OCI-LY1 (cell line): ENCODE results near the gene DTNB.

Experiments
- H2AFZ ChIP-seq: fragments of 200-600 bp; sonication (generic), shearing (Covaris generic); 2 replicates; pipeline ENCODE4 v1.6.0; 2014; ENCODE audit warnings: antibody characterized with exemption, mild to moderate bottlenecking, low read length
- H3F3A ChIP-seq: fragments of 200-600 bp; sonication (generic), shearing (Covaris generic); 2 replicates; pipeline ENCODE4 v1.6.0; 2014; ENCODE audit warnings: mild to moderate bottlenecking, antibody characterized with exemption, low read length, moderate library complexity; ENCODE audit not compliant: insufficient read depth
- H3K27ac ChIP-seq: fragments of 200-600 bp; sonication (generic); 2 replicates; pipeline ENCODE4 v1.5.1; 2014; ENCODE audit warnings: low read length, mixed run types, mild to moderate bottlenecking, low read depth; ENCODE audit not compliant: poor library complexity, severe bottlenecking
- H3K27me3 ChIP-seq: fragments of 200-600 bp; sonication (generic); 2 replicates; pipeline ENCODE4 v1.6.0; 2014; ENCODE audit warnings: antibody characterized with exemption, mild to moderate bottlenecking, low read length, moderate library complexity; ENCODE audit not compliant: insufficient read depth
- H3K36me3 ChIP-seq: fragments of 200-600 bp; sonication (generic); 2 replicates; pipeline ENCODE4 v1.6.1; 2014; ENCODE audit warnings: mild to moderate bottlenecking, antibody characterized with exemption, low read length, moderate library complexity, mixed read lengths; ENCODE audit not compliant: insufficient read depth
- H3K4me1 ChIP-seq: fragments of 200-600 bp; sonication (generic); 2 replicates; pipeline ENCODE4 v1.5.1; 2014; ENCODE audit warnings: mild to moderate bottlenecking, low read length, moderate library complexity; ENCODE audit not compliant: insufficient read depth, severe bottlenecking
- H3K4me2 ChIP-seq: fragments of 200-600 bp; sonication (generic), shearing (Covaris generic); 2 replicates; pipeline ENCODE4 v1.6.1; 2014; ENCODE audit warnings: low read length
- H3K4me3 ChIP-seq: fragments of 200-600 bp; sonication (generic); 2 replicates; pipeline ENCODE4 v1.5.1; 2014; ENCODE audit warnings: low read length, low read depth, mild to moderate bottlenecking, mixed read lengths; ENCODE audit not compliant: poor library complexity, severe bottlenecking
- H3K79me2 ChIP-seq: fragments of 200-600 bp; shearing (Covaris generic); 2 replicates; pipeline ENCODE4 v1.6.1; 2016; ENCODE audit warnings: mixed run types, low read length, mixed read lengths; ENCODE audit not compliant: insufficient read depth
- H3K9ac ChIP-seq: fragments of 200-600 bp; sonication (generic), shearing (Covaris generic); 2 replicates; pipeline ENCODE4 v1.6.1; 2014; ENCODE audit warnings: mild to moderate bottlenecking, low read length, mixed read lengths
- H3K9me2 ChIP-seq: fragments of 200-600 bp; sonication (generic), shearing (Covaris generic); 2 replicates; pipeline ENCODE4 v1.6.1; 2014; ENCODE audit warnings: low read depth, mild to moderate bottlenecking, low read length, mixed read lengths
- H3K9me3 ChIP-seq: fragments of 200-600 bp; shearing (Covaris generic); 2 replicates; pipeline ENCODE4 v1.6.1; 2014; ENCODE audit warnings: low read length, mixed read lengths
- H4K20me1 ChIP-seq: fragments of 200-600 bp; sonication (generic), shearing (Covaris generic); 2 replicates; pipeline ENCODE4 v1.6.0; 2016; ENCODE audit warnings: mild to moderate bottlenecking, low read length; ENCODE audit not compliant: insufficient read depth
- EZH2 ChIP-seq: fragments of 200-600 bp; sonication (generic), shearing (Covaris generic); IDR thresholded peaks from 2 replicates; pipeline ENCODE4 v1.8.0; 2017; ENCODE audit warnings: borderline replicate concordance, mixed run types, mild to moderate bottlenecking, antibody characterized with exemption, low read length, moderate library complexity, mixed read lengths
- TF ChIP-seq, protein P1 (sequence below): fragments of 200-600 bp; sonication (generic), shearing (Covaris generic); IDR thresholded peaks from 2 replicates; pipeline ENCODE4 v1.5.1; 2017; ENCODE audit warnings: mild to moderate bottlenecking, antibody characterized with exemption, low read length, moderate library complexity, mixed read lengths

The DTNB gene

DNA sequence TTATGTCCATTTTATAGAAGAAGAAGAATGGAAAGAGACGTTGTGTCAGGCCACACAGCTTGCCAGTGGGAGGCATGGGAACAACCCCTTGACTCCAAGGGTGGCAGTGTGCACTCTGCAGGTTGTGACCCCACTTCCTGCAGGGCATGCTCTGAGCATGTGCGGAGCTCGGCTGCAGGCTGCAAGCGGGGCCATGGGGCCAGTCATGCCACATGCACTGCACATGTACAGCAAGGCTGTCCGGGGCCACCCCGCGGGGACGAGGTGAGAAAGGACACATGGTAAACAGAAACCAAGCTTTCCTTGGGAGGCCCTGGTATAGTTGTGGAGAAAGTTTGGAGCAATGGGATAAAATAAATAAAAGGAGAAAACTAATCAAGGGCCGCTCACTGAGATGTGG lies 284.2 kb downstream of the DTNB start:
- Histone ChIP-seq H3K36me3 (no peaks in the 10 kb centered on the region), H3K9ac (no peak overlapping the region), H3F3A (no peaks in the 10 kb centered on the region), H3K27ac (no peak overlapping the region), H3K27me3 (0 out of 2 replicates have a peak, but pooled peaks cover 3% of the 10 kb centered on the region), H3K79me2 (no peaks in the 10 kb centered on the region), H3K4me3 (no peak overlapping the region), H3K4me1 (peaks cover 6% of the 10 kb centered on the region), H4K20me1 (no peaks in the 10 kb centered on the region), H3K4me2 (no peak overlapping the region), H3K9me3 (no peaks in the 10 kb centered on the region), H2AFZ (no peak overlapping the region), H3K9me2 (no peaks in the 10 kb centered on the region)
- no peak for TF ChIP-seq EZH2
- TF ChIP-seq, protein P1, sequence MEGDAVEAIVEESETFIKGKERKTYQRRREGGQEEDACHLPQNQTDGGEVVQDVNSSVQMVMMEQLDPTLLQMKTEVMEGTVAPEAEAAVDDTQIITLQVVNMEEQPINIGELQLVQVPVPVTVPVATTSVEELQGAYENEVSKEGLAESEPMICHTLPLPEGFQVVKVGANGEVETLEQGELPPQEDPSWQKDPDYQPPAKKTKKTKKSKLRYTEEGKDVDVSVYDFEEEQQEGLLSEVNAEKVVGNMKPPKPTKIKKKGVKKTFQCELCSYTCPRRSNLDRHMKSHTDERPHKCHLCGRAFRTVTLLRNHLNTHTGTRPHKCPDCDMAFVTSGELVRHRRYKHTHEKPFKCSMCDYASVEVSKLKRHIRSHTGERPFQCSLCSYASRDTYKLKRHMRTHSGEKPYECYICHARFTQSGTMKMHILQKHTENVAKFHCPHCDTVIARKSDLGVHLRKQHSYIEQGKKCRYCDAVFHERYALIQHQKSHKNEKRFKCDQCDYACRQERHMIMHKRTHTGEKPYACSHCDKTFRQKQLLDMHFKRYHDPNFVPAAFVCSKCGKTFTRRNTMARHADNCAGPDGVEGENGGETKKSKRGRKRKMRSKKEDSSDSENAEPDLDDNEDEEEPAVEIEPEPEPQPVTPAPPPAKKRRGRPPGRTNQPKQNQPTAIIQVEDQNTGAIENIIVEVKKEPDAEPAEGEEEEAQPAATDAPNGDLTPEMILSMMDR, result no peak

DNA sequence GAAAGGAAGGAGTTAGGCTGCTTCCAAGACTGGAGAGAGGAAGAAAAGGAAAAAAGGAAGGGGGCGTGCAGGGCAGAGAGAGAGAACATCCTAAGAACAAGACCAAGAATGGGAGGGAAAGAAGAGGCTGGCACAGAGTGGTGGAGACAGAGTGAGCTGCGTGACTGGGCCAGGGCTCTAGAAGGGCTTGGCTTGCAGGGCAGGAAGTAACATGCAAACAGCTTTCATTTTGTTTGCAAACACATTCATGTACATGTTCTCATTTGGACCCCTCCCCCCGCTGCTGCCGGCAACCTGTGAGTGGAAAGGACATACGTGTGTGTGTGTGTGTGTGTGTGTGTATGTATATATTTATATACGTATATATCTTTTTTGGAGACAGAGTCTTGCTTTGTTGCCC lies 284.9 kb downstream of the DTNB start:
- Histone ChIP-seq H3F3A (no peaks in the 10 kb centered on the region), H3K4me2 (no peak overlapping the region), H3K9me2 (no peaks in the 10 kb centered on the region), H3K9ac (no peak overlapping the region), H3K36me3 (no peaks in the 10 kb centered on the region), H3K79me2 (no peaks in the 10 kb centered on the region), H4K20me1 (no peaks in the 10 kb centered on the region), H3K4me3 (no peak overlapping the region), H3K4me1 (peaks cover 6% of the 10 kb centered on the region), H3K27ac (no peak overlapping the region), H2AFZ (no peak overlapping the region), H3K9me3 (no peaks in the 10 kb centered on the region), H3K27me3 (0 out of 2 replicates have a peak, but pooled peaks cover 3% of the 10 kb centered on the region)
- TF ChIP-seq, protein P1, result no peak
- TF ChIP-seq EZH2, result no peak

DNA sequence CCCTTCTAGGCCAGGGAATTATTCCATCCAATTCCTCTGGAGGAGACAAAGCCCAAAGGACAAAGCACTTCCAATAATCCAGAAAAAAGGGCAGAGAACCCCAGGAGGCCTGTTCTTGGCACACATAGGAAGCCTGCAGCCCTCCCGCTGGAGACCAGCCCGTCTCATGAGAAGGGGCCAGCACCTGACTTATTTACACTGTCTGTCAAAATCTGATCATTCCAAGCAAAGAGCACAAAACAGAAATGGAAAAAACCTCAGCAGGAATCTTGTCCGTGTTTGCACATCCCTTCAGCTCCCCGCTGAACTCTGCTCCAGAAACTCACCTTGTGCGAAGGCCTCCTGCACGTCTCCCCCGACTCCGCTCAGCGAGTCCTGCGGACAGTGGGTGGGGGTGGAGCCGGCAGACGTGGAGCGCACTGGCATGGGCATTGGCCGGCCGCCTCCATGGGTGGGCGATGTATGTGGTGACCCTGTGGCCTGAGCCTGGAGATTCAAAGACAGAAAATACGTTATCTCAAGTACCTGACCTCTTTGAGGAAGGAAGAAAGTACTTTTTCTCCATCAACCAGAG lies 285.4 kb downstream of the DTNB start:
- TF ChIP-seq EZH2, result no peak
- TF ChIP-seq, protein P1, result no peak
- Histone ChIP-seq H3K4me3 (no peak overlapping the region), H3F3A (no peaks in the 10 kb centered on the region), H3K4me2 (no peak overlapping the region), H2AFZ (no peak overlapping the region), H3K36me3 (no peaks in the 10 kb centered on the region), H3K79me2 (no peaks in the 10 kb centered on the region), H3K4me1 (peaks cover 6% of the 10 kb centered on the region), H3K27ac (no peak overlapping the region), H3K9me3 (no peaks in the 10 kb centered on the region), H3K9ac (no peak overlapping the region), H3K27me3 (0 out of 2 replicates have a peak, but pooled peaks cover 3% of the 10 kb centered on the region), H4K20me1 (no peaks in the 10 kb centered on the region), H3K9me2 (no peaks in the 10 kb centered on the region)
